GM21367 (cell line): Measurements from ENCODE around the gene MTHFR.

ENCODE experiments used
- ATAC-seq: cut with Tn5 transposase; IDR thresholded peaks from one replicate; pipeline ENCODE4 v1.9.1; 2021; ENCODE audit not compliant: unreplicated experiment

Gene MTHFR

DNA sequence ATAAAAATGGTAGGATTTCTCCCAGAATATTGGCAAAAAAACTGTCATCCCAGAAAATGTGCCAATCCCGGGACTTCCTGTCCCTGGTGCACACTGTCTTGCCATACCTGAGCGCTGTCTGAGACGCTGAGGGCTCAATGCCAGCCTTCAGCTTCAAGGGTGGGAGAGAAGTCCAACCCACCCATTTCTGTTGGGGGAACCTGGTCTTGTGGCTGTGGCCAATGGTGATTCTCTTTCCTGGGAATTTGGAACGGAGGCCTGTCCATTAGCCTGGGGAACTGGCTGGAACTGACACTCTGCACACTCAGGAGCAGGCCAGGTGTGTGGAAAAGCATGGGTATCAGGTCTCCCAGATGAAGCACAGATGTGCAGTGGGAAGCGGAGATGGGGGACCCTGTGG lies 6.7 kb downstream of the MTHFR start:
- no peak for ATAC-seq

DNA sequence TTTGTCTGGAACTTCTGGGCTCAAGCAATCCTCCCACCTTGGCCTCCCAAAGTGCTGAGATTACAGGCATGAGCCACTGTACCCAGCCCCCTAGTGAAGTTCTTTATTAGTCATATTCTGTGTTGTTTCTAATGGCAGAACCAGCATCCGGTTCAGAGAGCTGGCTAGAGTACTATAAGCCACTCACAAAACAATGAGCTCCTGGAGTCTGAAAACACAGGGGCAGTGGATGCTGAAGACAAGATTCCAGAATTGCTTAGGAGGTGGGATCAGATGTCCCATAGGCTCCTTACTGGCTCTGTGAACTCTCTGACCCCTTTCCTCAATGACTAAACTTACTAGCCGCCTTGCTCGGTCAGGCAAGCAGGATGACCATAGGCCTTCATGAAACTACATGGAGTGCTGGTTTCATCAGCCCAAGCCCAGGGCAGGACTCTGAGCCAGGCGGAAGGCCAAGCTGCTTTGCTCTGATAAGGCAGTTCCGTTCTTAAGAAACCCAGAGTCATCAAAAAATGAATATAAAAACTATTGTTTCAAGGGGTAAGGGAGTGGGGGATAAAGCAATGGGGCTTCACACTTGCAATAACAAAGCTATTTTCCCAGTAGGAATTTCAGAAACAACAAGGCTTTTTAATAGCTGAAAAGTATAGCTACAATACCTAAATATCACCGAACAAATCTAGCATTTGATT lies 8.1 kb downstream of the MTHFR start:
- ATAC-seq = no peak

DNA sequence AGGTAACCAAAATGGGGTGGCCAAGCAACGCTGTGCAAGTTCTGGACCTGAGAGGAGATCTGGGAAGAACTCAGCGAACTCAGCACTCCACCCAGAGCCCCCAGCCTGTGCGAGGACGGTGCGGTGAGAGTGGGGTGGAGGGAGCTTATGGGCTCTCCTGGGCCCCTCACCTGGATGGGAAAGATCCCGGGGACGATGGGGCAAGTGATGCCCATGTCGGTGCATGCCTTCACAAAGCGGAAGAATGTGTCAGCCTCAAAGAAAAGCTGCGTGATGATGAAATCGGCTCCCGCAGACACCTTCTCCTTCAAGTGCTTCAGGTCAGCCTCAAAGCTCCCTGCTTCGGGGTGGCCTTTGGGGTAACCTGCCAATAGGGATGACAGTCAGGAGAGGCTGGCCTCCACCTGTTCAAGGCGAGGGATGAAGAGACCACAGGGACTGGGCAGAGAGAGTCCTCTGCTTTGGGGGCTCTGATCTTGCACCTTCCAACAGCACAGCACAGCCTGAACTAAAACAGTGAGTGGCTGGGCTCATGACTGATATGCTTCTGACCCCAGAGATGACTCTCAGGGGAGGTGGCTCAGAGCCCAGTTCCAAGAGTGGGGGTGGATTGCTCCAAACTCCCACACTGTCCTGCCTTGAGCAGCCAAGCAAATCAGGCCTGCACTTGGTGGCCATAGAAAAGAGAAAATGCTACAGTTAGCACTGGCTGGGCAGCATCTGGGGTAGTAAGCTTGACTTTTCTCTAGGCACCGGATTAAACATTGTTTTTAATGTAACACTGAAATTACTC lies 9.5 kb downstream of the MTHFR start:
- ATAC-seq = no peak

DNA sequence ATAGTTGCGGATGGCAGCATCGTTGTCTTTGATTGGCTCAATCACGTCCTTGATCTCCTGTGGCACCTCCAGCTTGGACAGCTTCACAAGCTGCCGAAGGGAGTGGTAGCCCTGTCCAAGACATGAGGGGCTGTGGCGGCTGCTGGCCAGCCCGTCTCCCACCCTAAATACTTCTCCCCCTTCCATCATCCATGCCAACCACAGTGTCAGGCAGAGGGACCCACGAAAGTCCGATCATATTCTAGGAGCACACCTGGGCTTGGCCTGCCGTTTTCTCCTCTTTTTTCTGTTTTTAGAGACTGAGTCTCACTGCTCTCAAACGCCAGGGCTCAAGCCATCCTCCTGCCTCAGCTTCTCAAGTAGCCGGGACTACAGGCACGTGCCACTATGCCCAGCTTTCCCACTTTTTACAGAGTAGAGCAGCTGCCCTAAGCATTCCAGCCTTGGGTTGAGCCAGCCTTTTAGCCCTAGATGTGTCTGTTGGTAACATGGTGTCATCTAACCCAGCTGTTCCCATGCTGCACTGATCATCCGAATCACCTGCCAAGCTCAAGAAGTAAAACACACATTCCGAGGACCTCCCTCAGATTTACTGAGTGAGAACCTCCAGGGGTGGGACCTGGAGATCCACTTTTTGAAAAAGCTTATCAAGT lies 10.4 kb downstream of the MTHFR start:
- ATAC-seq = no peak

DNA sequence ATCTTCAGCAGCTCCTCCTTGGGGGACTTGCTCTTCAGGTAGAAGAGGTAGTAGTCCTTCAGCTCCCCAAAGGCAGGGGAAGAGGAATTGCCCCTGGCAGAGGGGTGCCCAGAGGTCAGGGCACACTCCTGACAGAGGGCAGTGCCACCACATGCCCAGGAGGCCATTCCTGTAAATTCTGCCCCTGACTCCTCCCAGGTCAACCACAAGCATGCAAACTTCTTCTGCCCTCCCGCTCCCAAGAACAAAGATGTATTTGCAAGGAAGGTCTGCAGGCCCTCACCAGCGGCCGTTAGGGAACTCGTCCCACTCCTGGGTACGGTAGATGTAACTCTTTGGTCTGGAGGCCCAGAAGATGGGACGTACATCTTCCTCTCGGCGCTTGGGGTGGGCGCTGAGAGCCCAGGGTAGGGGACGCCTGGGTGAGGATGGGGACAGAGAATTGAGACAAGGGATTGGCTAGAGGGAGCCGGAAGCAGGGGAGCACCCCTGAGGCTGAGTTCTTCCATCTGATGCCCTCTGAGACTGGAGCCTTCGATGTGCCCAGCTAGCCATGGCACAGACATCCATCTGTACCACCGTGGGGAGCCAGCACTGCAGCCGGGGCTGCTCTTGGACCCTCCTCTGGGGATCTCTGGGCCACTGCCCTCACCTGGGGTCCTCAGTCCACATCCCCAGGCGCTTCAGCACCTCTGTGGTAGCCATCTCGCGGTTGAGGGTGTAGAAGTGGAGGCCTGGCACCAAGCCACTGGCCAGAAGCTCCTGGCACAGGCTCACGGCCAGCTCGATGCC lies 11.1 kb downstream of the MTHFR start:
- no peak for ATAC-seq

DNA sequence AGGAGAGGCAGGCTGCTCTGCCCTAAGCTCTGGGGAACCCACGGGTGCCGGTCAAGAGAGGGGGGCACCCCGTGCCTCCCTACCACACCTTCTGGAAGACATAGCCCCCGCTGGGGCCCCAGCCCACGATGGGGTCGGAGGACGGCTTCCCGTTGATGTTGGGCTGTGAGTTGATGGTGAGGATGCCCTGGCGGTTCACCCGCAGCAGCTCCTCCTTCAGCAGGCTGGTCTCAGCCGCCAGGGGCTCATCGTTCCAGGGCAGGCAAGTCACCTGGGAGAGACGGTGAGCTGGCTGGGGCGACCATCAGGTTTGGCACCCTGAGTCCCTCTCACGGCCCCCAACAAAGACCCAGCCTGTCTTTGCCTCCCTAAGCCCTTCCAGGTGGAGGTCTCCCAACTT lies 11.9 kb downstream of the MTHFR start:
- no peak for ATAC-seq

DNA sequence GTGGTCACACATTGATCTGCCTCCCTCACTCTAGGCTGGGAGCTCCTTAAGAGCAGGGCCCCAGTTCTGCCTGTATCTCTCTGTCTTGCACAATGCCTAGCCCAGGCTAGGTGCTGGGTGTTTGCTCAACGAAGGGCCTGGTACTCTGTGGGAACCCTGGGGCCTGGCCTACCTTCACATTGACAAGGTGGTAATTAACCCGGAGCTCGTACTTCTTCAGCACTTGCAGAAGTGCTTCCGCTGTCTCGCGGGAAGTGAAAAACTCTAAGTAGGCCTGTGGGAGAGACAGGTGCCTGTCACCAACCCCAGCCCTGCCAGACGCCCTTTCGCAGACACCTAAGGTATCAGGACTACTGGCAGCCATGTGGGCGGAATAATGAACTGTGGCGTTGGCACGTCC lies 13.7 kb downstream of the MTHFR start:
- no peak for ATAC-seq

DNA sequence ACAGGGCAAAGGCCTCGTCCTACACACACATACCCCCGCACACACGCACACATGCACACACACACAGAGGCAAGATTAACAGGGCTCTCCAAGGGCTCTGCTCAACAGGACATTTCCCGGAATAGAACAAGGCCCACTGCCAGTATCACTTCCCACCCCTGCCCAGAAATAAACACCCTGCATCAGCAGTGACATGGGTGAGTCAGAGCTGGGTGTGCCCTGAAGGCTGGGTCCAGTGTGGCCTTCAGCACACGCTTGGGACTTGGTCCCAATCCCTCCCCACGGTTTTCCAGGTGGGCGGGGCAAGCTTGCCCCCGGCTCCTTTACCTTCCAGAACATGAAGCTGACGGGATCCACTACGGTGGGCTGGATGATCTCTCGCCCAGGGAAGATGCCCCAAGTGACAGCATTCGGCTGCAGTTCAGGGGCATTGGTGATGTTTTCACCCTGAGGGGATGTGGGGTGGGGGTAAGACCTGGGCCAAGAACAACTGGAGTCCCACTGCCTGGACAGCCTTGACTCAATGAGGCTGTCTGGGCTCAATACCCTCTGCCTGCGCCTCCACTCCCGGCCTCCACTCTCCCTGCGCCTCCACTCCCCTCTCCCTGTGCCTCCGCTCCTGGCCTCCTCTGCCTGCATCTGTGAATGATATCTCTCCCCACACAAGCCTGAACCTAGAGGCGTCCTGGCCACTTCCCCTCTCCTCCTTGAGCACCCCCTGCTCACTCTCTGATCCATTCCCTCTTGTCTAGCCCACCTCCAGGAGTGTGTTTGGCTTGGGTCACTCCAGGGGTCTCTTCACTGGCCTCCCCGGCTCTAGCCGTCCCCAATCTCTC lies 14.7 kb downstream of the MTHFR start:
- no peak for ATAC-seq

- no peak for ATAC-seq
These were observed 15.5 kb downstream of the MTHFR start for GRCh38 chr1:11790101-11790879.

GRCh38 chr1:11789126-11790067 lies 16.4 kb downstream of the MTHFR start:
- ATAC-seq = no peak

GRCh38 chr1:11788549-11789053 lies 17.2 kb downstream of the MTHFR start:
- ATAC-seq = no peak

DNA sequence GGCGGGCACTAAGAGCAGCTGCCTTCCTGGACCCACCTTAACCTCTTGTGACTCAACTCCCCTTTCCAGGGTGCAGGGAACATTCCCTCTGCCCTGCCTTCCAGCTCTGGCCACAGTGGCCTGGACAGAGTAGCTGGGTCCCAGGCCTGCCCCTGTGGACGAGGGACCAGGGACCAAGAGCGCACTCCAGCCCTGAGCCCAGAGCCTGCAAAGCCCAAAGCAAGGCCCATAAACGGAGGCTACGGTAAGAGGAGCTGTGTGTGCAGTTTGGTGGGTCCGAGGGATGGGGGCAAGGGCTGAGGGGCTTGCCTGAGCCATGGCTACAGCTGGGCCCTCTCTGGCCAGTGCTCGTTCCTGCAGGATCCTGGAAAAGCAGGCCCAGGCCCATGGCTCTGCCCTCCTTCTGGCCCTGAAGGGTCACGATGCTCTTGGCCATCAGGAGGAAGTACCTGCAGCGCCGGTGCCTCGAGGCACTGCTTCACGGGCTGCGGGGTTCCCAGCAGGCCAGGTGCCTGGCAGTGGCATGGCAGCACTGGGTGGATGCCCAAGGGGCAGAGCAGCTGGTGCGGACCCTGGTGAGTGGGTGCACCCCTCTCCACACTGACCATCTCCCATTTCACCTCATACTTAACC lies 17.8 kb downstream of the MTHFR start:
- no peak for ATAC-seq

- ATAC-seq = no peak
These were observed 18.4 kb downstream of the MTHFR start for GRCh38 chr1:11787251-11787803.

- ATAC-seq = no peak
These were observed 19.6 kb downstream of the MTHFR start for GRCh38 chr1:11786168-11786567.

GRCh38 chr1:11784993-11785769 lies 20.6 kb downstream of the MTHFR start:
- ATAC-seq = no peak

GRCh38 chr1:11784256-11784992 lies 21.3 kb downstream of the MTHFR start:
- no peak for ATAC-seq
